Measurements from ENCODE around the gene ZNF679. TPM values are rescaled to one million over a fixed set of nuclear protein-coding genes. Genes with fewer than 3 reads are reported as not detected.

The ZNF679 gene
- total RNA-seq, 3 donors from 2014 or later = not detected

GRCh38 chr7:64307254-64308015 is 79.2 kb downstream of the ZNF679 start:
- intact Hi-C loops (cut with DNase I, micrococcal nuclease) = no loop called here
- Histone ChIP-seq H3K36me3 (ENCODE audit: low read depth) (no peaks in the 10 kb centered on the region), H3K9me3 (no peaks in the 10 kb centered on the region), H3K4me1 (ENCODE audit: low read depth) (peaks cover 6% of the 10 kb centered on the region), H3K4me3 (peak overlapping the region; percentile 36)
- ATAC-seq (peak; percentile 99), DNase-seq (peak; percentile 95 to 97 (median 96))
- no peak for TF ChIP-seq CTCF (IDR thresholded peaks at IDR 0.05)

- Histone ChIP-seq H3K9me3 (no peaks in the 10 kb centered on the region), H3K4me3 (no peak overlapping the region), H3K4me1 (ENCODE audit: low read depth) (peaks cover 6% of the 10 kb centered on the region), H3K36me3 (ENCODE audit: low read depth) (no peaks in the 10 kb centered on the region)
- no peak for TF ChIP-seq CTCF (IDR thresholded peaks at IDR 0.05)
- intact Hi-C loops (cut with DNase I, micrococcal nuclease) = no loop called here
- DNase-seq (peak; percentile 41 to 46 (median 46)), ATAC-seq (peak; percentile 7)
Measured at GRCh38 chr7:64308016-64308270, 79.7 kb downstream of the ZNF679 start.

GRCh38 chr7:64310426-64310825 is 82.2 kb downstream of the ZNF679 start:
- peaks cover 13% of the 10 kb centered on the region for H3K4me1 ChIP-seq (ENCODE audit: low read depth)
- TF ChIP-seq CTCF (IDR thresholded peaks at IDR 0.05) = no peak
- intact Hi-C loops (cut with DNase I, micrococcal nuclease) = no loop called here
- H3K36me3 ChIP-seq (ENCODE audit: low read depth) = no peaks in the 10 kb centered on the region
- H3K4me3 ChIP-seq = no peak overlapping the region
- ATAC-seq = no peak
- no peak for DNase-seq
- no peaks in the 10 kb centered on the region for H3K9me3 ChIP-seq

GRCh38 chr7:64312826-64313225 is 84.6 kb downstream of the ZNF679 start:
- Histone ChIP-seq H3K36me3 (ENCODE audit: low read depth) (no peaks in the 10 kb centered on the region), H3K9me3 (no peaks in the 10 kb centered on the region), H3K4me3 (no peak overlapping the region), H3K4me1 (ENCODE audit: low read depth) (peaks cover 9% of the 10 kb centered on the region)
- intact Hi-C loops (cut with DNase I, micrococcal nuclease) = no loop called here
- DNase-seq (no peak), ATAC-seq (no peak)
- no peak for TF ChIP-seq CTCF (IDR thresholded peaks at IDR 0.05)

- peaks cover 7% of the 10 kb centered on the region for H3K4me1 ChIP-seq (ENCODE audit: low read depth)
- intact Hi-C loops (cut with DNase I, micrococcal nuclease) = no loop called here
- no peaks in the 10 kb centered on the region for H3K36me3 ChIP-seq (ENCODE audit: low read depth)
- ATAC-seq (peak; percentile 100), DNase-seq (peak; percentile 88 to 92 (median 92))
- H3K4me3 ChIP-seq = peak within 1 kb of the TSS; percentile 67
- TF ChIP-seq CTCF (IDR thresholded peaks at IDR 0.05) = no peak
- no peaks in the 10 kb centered on the region for H3K9me3 ChIP-seq
Measured at GRCh38 chr7:64313740-64314491, 85.6 kb downstream of the ZNF679 start, which contains the start of gene ZNF736. Gene ZNF736 (plus strand): TSS chr7:64313961. CDS start chr7:64314151, 190 bp downstream.

Data from mucosa of descending colon (tissue), 3 donors.